GM12878 (cell line): ENCODE results near the gene MGAT5. TPM values are rescaled to one million over a fixed set of nuclear protein-coding genes. Genes with fewer than 3 reads are reported as not detected.
A peak's percentile ranks its signal among the peaks of the same experiment; 100 is the strongest.

Source experiments
- CREM ChIP-seq: IDR thresholded peaks from 2 replicates; pipeline ENCODE4 v1.6.1; 2014; ENCODE audit warnings: antibody characterized with exemption, low read depth
- EP300 ChIP-seq, 2 experiments: fragments of 150-350 bp in 1 of 2; IDR thresholded peaks; 2 replicates each; pipeline ENCODE4 v1.6.1; 2011 to 2012; ENCODE audit warnings: low read depth in 2 of 2, low read length in 2 of 2, borderline replicate concordance in 1 of 2, improper control_type of control experiment in 1 of 2, inconsistent platforms in 1 of 2; ENCODE audit not compliant: control insufficient read depth in 1 of 2
- FOS ChIP-seq: IDR thresholded peaks from 3 replicates; pipeline ENCODE4 v1.6.1; 2011; ENCODE audit warnings: borderline replicate concordance; ENCODE audit not compliant: insufficient read length; ENCODE audit errors: extremely low read depth
- GATAD2B ChIP-seq: fragments of 450-650 bp; conservative IDR thresholded peaks from 2 replicates; pipeline ENCODE4 v1.6.1; 2017; ENCODE audit warnings: low read depth, mild to moderate bottlenecking, moderate library complexity
- HDGF ChIP-seq: fragments of 450-650 bp; IDR thresholded peaks from 2 replicates; pipeline ENCODE4 v1.6.1; 2016; ENCODE audit warnings: antibody characterized with exemption
- KAT2A ChIP-seq: conservative IDR thresholded peaks from 2 replicates; pipeline ENCODE4 v1.6.1; 2011; ENCODE audit warnings: low read depth, low read length; ENCODE audit not compliant: control insufficient read depth
- MEF2A ChIP-seq: IDR thresholded peaks from 2 replicates; pipeline ENCODE4 v1.6.1; 2011; ENCODE audit warnings: low read depth, mild to moderate bottlenecking, low read length, moderate library complexity; ENCODE audit not compliant: insufficient read depth
- NR2F1 ChIP-seq: fragments of 450-650 bp; conservative IDR thresholded peaks from 2 replicates; pipeline ENCODE4 v1.6.1; 2017; ENCODE audit warnings: mild to moderate bottlenecking
- PML ChIP-seq: IDR thresholded peaks from 2 replicates; pipeline ENCODE4 v1.6.1; 2012; ENCODE audit warnings: low read length, inconsistent platforms
- RELA ChIP-seq: fragments of 450-650 bp; IDR thresholded peaks from 2 replicates; pipeline ENCODE4 v1.8.0; 2014; ENCODE audit warnings: borderline replicate concordance; ENCODE audit not compliant: partially characterized antibody
- SMAD1 ChIP-seq: fragments of 450-650 bp; IDR thresholded peaks from 2 replicates; pipeline ENCODE4 v1.6.1; 2018; ENCODE audit warnings: mild to moderate bottlenecking, low read depth; ENCODE audit not compliant: partially characterized antibody
- TBL1XR1 ChIP-seq: IDR thresholded peaks from 2 replicates; pipeline ENCODE4 v1.6.1; 2012; ENCODE audit warnings: low read depth, low read length, improper control_type of control experiment
- ZNF207 ChIP-seq: fragments of 450-650 bp; IDR thresholded peaks from 2 replicates; pipeline ENCODE4 v1.6.1; 2014; ENCODE audit warnings: antibody characterized with exemption, mild to moderate bottlenecking, borderline replicate concordance
- ZNF622 ChIP-seq: fragments of 450-650 bp; IDR thresholded peaks from 2 replicates; pipeline ENCODE4 v1.6.1; 2017; ENCODE audit warnings: mild to moderate bottlenecking, inconsistent platforms
- ZSCAN29 ChIP-seq: fragments of 450-650 bp; IDR thresholded peaks from 2 replicates; pipeline ENCODE4 v1.6.1; 2017; ENCODE audit warnings: mild to moderate bottlenecking, moderate library complexity
- polyA plus RNA-seq, 11 experiments: library from polyadenylated mRNA; depleted of rRNA in 4 of 11; unstranded in 6 of 11; stranded (reverse) in 5 of 11; fragments of >200 nt; fragmentation: Nextera tagmentation in 4 of 11; fragmentation: Illumina TruSeq in 1 of 11; extraction: Ambion mirVana in 4 of 11; extraction: Trizol in 1 of 11; gene quantifications; 1 replicate in 1 of 11; 2 replicates in 10 of 11; pipeline versions ENCODE4 v1.2.1 to v1.2.3, GENCODE V29; 2011 to 2016; ENCODE audit warnings: inconsistent platforms in 2 of 11, missing spikeins in 2 of 11, low read depth in 1 of 11
- total RNA-seq, 4 experiments: library from RNA; depleted of rRNA in 3 of 4; stranded (reverse); fragments of >200 nt in 3 of 4; fragmentation: Illumina TruSeq in 1 of 4; extraction: Trizol in 1 of 4; gene quantifications; 2 replicates each; pipeline versions ENCODE4 v1.2.1 to v1.2.3, GENCODE V29; 2013 to 2021
- TF ChIP-seq, protein P1 (sequence below): IDR thresholded peaks from 2 replicates; pipeline ENCODE4 v1.6.1; 2011; ENCODE audit warnings: mild to moderate bottlenecking, low read depth, low read length, moderate library complexity; ENCODE audit not compliant: insufficient replicate concordance
- TF ChIP-seq, protein P2 (sequence below): fragments of 450-650 bp; formaldehyde crosslinking; IDR thresholded peaks from 2 replicates; pipeline ENCODE4 v1.5.0; 2022; ENCODE audit warnings: mild to moderate bottlenecking, missing genetic modification characterization
- TF ChIP-seq, protein P3 (sequence below), 3 experiments: IDR thresholded peaks in 2 of 3; conservative IDR thresholded peaks in 1 of 3; 2 replicates each; pipeline ENCODE4 v1.5.1; 2011; ENCODE audit warnings: low read depth in 3 of 3, low read length in 3 of 3, mild to moderate bottlenecking in 3 of 3, control low read depth in 2 of 3, moderate library complexity in 2 of 3, inconsistent platforms in 1 of 3, mixed read lengths in 1 of 3; ENCODE audit not compliant: control insufficient read depth in 2 of 3, insufficient read depth in 1 of 3; ENCODE audit errors: extremely low read depth in 1 of 3
- TF ChIP-seq, protein P4 (sequence below): fragments of 450-650 bp; IDR thresholded peaks from 2 replicates; pipeline ENCODE4 v1.6.1; 2018; ENCODE audit warnings: mild to moderate bottlenecking, low read depth, moderate library complexity; ENCODE audit not compliant: partially characterized antibody
- TF ChIP-seq, protein P5 (sequence below): fragments of 450-650 bp; IDR thresholded peaks from 2 replicates; pipeline ENCODE4 v1.6.1; 2017; ENCODE audit warnings: borderline replicate concordance

MGAT5 gene
- total and polyA plus RNA-seq, 10 of the 15 experiments (the other 5 are each of a cell fraction or from before 2014, with no cell fraction given): 4.9 to 104 (median 36.2) TPM

DNA sequence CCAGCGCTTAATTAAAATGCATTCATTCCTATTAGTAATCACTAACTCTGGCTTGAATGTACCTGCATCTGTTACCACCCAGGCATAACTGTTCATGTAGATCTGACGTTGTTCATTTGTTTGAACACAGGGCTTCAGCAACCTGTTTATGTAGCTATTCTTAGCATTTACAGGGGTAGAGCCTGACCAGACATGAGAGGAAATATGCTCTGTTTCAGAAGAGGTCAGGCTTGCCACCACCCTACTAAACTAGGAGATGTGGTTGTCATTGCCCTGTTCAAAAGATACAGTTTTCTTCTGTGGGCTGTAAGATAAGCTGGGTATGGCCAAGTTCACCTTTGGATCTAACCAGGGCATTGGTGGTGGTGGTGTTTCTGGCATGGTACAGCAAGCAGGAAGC is 8.8 kb downstream of the MGAT5 start (continued):
- TF ChIP-seq KAT2A: no peak
- TF ChIP-seq, protein P1, sequence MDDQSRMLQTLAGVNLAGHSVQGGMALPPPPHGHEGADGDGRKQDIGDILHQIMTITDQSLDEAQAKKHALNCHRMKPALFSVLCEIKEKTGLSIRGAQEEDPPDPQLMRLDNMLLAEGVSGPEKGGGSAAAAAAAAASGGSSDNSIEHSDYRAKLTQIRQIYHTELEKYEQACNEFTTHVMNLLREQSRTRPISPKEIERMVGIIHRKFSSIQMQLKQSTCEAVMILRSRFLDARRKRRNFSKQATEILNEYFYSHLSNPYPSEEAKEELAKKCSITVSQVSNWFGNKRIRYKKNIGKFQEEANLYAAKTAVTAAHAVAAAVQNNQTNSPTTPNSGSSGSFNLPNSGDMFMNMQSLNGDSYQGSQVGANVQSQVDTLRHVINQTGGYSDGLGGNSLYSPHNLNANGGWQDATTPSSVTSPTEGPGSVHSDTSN: no peak
- TF ChIP-seq, protein P2, sequence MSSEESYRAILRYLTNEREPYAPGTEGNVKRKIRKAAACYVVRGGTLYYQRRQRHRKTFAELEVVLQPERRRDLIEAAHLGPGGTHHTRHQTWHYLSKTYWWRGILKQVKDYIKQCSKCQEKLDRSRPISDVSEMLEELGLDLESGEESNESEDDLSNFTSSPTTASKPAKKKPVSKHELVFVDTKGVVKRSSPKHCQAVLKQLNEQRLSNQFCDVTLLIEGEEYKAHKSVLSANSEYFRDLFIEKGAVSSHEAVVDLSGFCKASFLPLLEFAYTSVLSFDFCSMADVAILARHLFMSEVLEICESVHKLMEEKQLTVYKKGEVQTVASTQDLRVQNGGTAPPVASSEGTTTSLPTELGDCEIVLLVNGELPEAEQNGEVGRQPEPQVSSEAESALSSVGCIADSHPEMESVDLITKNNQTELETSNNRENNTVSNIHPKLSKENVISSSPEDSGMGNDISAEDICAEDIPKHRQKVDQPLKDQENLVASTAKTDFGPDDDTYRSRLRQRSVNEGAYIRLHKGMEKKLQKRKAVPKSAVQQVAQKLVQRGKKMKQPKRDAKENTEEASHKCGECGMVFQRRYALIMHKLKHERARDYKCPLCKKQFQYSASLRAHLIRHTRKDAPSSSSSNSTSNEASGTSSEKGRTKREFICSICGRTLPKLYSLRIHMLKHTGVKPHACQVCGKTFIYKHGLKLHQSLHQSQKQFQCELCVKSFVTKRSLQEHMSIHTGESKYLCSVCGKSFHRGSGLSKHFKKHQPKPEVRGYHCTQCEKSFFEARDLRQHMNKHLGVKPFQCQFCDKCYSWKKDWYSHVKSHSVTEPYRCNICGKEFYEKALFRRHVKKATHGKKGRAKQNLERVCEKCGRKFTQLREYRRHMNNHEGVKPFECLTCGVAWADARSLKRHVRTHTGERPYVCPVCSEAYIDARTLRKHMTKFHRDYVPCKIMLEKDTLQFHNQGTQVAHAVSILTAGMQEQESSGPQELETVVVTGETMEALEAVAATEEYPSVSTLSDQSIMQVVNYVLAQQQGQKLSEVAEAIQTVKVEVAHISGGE (CRISPR knock-in tag): no peak
- no peak for TF ChIP-seq PML
- no peak for TF ChIP-seq ZNF207
- no peak for TF ChIP-seq SMAD1
- no peak for TF ChIP-seq ZSCAN29
- no peak for TF ChIP-seq FOS
- TF ChIP-seq, protein P3, sequence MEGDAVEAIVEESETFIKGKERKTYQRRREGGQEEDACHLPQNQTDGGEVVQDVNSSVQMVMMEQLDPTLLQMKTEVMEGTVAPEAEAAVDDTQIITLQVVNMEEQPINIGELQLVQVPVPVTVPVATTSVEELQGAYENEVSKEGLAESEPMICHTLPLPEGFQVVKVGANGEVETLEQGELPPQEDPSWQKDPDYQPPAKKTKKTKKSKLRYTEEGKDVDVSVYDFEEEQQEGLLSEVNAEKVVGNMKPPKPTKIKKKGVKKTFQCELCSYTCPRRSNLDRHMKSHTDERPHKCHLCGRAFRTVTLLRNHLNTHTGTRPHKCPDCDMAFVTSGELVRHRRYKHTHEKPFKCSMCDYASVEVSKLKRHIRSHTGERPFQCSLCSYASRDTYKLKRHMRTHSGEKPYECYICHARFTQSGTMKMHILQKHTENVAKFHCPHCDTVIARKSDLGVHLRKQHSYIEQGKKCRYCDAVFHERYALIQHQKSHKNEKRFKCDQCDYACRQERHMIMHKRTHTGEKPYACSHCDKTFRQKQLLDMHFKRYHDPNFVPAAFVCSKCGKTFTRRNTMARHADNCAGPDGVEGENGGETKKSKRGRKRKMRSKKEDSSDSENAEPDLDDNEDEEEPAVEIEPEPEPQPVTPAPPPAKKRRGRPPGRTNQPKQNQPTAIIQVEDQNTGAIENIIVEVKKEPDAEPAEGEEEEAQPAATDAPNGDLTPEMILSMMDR (IDR thresholded peaks at IDR 0.05 in 2 of 3, conservative IDR thresholded peaks at IDR 0.05 in 1 of 3; ENCODE audit: control insufficient read depth in 2 of 3, extremely low read depth in 1 of 3, insufficient read depth in 1 of 3, low read depth in 3 of 3, low read length in 3 of 3): no peak
- TF ChIP-seq GATAD2B: no peak
- TF ChIP-seq HDGF: no peak
- peak in 1 of 2 experiments; percentile 47; a peak in 1 of 4 replicates for TF ChIP-seq EP300 (IDR thresholded peaks at IDR 0.05; ENCODE audit: borderline replicate concordance in 1 of 2, control insufficient read depth in 1 of 2, low read depth in 2 of 2, low read length in 2 of 2)
- TF ChIP-seq ZNF622: no peak
- TF ChIP-seq, protein P4, sequence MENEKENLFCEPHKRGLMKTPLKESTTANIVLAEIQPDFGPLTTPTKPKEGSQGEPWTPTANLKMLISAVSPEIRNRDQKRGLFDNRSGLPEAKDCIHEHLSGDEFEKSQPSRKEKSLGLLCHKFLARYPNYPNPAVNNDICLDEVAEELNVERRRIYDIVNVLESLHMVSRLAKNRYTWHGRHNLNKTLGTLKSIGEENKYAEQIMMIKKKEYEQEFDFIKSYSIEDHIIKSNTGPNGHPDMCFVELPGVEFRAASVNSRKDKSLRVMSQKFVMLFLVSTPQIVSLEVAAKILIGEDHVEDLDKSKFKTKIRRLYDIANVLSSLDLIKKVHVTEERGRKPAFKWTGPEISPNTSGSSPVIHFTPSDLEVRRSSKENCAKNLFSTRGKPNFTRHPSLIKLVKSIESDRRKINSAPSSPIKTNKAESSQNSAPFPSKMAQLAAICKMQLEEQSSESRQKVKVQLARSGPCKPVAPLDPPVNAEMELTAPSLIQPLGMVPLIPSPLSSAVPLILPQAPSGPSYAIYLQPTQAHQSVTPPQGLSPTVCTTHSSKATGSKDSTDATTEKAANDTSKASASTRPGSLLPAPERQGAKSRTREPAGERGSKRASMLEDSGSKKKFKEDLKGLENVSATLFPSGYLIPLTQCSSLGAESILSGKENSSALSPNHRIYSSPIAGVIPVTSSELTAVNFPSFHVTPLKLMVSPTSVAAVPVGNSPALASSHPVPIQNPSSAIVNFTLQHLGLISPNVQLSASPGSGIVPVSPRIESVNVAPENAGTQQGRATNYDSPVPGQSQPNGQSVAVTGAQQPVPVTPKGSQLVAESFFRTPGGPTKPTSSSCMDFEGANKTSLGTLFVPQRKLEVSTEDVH: no peak
- TF ChIP-seq MEF2A: 0 out of 2 replicates have a peak, but pooled peaks have one; percentile 62
- no peak for TF ChIP-seq RELA
- no peak for TF ChIP-seq NR2F1
- TF ChIP-seq, protein P5, sequence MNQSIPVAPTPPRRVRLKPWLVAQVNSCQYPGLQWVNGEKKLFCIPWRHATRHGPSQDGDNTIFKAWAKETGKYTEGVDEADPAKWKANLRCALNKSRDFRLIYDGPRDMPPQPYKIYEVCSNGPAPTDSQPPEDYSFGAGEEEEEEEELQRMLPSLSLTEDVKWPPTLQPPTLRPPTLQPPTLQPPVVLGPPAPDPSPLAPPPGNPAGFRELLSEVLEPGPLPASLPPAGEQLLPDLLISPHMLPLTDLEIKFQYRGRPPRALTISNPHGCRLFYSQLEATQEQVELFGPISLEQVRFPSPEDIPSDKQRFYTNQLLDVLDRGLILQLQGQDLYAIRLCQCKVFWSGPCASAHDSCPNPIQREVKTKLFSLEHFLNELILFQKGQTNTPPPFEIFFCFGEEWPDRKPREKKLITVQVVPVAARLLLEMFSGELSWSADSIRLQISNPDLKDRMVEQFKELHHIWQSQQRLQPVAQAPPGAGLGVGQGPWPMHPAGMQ: no peak
- peak; percentile 47; the same call in 1 of the 2 replicates for TF ChIP-seq CREM
- TF ChIP-seq TBL1XR1: no peak
